GM21447 (cell line): ENCODE measurements around the gene GAK.

ENCODE experiments used
- ATAC-seq: cut with Tn5 transposase; IDR thresholded peaks from one replicate; pipeline ENCODE4 v1.9.1; 2021; ENCODE audit not compliant: unreplicated experiment

The GAK gene

DNA sequence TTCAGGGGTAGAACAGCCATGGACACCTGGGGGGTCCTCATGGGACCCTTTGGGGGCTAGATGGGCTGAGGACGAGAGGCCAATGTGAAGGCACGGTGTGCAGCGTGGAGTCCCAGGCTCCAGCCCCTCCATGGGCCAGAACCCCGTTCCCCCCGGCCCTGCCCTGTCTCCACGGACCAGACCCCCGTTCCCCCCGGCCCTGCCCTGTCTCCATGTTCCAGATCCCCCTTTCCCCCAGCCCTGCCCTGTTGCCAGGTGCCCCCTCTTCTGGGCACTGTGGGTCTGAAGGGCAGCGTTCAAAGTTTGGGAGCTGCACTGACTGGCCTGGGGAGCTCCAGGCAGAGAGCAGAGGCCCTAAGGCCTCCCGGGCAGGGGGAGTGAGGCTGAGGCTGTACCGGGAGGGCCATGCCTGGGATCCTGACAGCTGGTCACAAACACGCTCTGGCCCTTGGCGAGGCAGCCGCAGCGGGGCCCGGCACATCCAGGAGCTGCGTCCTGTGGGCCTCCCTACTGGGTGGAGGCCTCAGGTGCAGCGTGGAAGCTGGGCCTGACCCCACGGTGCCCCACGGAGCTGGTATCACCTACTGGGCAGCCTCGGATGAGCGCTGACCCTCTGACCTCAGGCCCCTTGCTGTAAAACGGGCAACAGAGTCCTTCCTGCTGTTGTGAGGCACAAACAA lies 32.4 kb upstream of the GAK start:
- ATAC-seq: no peak

DNA sequence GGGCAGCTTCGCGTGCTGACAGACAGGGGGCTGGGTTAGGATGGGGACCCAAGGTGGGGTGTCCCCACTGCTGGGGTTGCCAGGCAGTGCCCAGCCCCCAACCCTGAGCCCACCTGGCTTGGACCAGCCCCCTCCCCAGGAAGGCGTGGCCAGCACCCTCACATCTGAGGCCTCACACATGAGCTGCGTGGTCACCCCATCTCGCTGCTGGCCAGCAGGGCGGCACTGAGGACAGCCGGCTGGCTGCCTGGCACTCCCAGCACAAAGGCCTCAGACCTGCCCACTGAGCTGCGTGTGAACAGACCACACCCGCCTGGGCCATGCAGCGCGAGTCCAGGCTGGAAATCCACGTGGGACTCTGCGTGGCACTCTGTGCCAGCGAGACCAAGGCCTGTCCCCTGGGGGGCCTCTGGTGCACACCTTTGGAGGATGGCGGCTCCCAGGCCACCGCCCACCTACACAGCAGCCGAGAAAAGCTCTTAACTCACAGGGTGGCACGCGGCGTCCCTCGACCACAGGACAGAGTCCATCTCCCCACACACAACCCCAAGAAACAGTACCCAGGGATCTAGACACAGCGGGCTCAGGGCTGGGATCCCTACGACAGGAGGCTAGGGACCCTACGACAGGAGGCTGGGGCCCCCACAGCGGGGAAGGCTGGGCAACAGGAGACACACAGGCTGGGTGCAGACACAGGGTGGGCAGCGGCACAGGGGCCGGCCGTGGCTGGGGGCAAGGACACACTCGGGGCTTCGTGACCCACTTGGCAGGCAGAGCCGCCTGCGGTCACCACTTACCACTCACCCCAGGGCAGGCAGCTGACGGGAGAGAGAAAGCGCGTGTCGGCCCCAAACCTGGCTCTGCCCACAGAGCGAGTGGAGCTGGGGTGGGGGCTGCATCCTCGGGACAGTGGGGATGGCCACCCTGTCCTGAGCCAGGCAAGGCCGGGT lies 31.4 kb upstream of the GAK start:
- no peak for ATAC-seq

DNA sequence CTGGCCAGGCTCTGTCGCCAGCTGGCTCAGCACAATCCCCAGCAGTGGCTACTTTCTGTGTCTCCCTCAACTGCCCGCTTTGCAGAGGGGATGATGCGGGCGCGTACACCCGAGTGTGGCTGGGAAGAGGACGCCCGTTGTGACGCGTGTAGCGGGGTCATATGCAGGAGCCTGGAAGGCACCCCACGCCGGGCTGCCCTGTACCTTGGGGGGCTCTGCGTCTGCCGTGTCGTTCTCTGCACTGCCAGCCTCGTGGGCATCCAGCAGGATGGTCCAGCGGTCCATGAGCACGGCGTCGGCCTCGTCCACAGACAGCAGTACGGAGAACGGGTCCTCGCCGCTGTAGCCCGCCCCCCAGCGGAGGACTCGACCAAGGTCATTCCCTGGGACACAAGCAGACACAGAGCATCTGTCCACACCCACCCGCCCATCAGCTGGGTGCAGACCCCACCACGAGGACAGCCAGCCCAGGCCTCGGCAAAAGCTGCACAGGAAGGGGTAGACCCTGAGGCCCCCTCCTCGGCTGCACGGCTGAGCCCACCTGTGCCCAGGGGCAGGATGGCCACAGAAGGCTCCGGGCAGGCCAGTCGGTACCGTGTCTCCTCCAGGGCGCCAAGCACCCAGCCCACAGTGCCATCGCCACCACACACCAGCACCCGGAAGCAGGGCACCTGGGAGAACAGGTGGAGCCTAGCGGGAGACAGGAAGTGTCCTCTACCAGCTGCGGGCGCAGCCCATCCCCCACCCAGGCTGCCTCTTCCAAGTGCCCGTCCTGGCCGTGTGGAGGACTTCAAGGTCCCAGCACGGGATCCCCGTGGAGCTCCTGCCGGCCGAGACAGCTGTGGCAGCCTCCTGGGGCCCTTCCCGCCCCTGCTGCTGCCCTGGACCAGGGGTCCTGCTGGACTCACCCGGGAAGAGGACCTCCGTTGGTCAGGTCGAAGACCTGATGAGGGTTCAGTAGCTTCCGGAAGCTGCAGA lies 30.4 kb upstream of the GAK start:
- no peak for ATAC-seq

DNA sequence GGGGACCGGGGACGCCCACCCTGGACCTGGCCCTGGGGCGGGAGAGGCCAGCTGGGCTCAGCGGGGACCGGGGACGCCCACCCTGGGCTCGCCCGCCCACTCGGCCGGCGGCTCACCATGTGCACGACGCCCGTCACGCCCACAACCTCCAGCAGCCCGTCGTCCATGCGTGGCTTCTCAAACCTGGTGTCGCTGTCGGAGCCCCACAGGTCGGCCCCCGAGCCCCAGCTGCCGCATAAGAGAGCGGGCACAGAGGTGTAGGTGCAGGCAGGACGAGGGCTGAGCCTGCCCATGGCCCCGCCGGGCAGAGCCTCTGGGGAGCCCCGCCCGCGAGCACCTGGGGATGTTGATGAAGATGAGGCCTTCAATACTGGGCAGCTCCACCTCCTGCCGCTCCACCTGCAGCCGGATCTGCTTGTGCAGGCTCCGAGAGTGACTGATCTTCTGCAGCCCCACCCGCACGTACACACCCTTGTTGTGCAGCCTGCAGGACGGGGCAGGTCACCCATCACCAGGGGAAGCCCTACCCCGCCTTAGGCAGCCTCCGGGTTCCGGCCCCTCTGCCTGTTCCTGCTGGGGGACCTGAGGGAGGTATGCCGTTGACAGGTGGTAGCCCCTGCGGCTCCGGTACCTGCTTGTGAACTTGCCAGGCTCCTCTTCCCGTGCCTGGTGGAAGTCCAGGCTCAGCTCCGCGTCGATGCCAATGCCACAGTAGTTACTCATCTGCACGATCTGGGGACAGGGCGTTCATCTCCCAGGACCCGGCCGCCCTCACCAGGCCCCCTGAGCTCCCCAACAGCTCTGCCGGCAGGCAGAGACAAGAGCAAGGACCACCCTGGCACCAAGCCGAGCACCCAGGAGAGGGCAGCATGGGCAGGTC lies 29.5 kb upstream of the GAK start:
- ATAC-seq: no peak

DNA sequence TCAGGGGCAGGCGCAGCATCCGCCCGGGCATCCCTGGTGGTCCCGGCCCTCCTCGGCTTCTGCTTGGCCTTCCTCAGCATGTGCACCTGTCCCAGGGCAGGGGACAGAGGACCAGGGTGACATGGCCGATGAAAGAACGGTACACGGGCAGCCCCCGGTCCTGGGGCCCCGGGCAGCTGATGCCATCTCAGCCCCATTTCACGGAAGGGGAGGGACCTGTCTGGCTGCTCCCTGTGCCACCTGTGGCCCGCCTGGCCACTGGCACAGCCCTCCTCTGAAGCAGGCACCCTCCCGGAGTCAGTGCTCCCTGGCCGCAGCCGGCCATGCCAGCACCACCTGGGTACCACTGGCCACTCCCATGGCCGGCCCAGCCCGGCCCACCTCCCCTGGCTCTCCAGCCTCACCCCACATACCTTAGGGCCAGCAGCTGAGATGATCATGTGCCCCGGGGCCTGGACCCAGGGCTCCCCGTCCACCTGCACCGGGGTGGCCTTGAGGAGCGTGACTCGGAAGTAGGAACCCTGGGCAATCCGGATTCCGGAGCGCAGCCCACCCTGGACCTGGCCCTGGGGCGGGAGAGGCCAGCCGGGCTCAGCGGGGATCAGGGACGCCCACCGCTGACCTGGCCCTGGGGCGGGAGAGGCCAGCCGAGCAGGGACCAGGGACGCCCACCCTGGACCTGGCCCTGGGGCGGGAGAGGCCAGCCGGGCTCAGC lies 28.7 kb upstream of the GAK start:
- no peak for ATAC-seq

DNA sequence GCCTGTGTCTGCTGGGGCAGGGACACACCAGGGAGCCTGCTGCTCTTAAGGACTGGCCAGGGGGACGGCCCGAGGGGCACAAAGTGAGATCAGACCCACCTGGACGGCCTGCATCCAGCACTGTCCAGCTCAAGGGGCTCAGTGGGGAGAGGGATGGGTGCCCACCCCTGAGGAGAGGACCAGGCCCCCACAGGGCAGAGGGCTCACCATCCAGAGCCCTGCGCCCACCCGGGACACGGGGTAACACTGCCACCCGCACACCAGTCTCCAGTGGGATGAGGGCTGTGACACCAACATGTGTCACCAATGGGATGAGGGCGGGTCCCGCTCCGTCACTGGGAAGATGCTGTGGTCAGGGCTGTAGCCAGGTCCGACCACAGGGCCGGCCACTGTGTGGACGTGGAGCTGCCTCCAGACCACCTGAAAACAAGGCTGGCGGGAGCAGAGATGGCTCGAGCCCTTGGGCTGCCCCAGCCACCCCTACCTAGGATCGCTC lies 28.1 kb upstream of the GAK start:
- ATAC-seq: no peak

DNA sequence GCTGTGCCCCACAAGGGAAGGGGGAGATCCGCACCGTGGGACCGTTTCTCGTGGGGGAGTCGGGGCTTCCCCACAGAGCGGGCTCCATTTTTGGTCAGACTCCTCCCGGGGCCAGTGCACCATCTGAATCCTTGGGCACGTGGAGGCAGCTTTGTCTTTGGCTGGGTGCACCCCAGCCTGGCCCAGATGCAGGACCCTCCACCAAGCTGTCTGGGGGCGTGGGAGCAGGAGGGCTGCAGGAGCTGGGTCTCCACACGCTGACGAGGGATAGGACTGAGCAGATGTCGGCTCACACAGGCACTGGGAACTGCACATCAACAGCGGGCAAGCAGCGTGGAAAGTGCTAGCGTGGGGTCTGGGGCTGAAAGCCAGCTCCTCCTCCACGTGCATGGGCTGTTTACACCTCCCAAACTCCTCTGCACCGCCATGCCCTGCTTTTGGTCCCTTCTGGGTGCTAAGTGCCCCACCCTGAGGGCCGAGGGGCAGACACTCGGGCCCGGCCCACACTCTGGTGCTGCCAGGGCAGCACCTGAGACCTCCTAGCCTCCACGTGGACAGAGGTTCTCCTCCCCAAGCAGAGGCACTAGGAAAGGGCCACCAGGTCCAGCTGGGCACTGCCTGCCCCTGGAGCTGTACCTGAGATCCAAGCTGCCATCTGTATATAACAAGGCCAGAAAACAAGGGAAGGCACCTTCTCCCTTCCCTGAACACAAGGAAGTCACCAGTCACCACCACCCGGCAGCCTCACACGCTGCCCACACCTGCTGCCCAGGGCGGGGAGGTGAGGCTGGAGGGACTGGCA lies 27.4 kb upstream of the GAK start:
- no peak for ATAC-seq

DNA sequence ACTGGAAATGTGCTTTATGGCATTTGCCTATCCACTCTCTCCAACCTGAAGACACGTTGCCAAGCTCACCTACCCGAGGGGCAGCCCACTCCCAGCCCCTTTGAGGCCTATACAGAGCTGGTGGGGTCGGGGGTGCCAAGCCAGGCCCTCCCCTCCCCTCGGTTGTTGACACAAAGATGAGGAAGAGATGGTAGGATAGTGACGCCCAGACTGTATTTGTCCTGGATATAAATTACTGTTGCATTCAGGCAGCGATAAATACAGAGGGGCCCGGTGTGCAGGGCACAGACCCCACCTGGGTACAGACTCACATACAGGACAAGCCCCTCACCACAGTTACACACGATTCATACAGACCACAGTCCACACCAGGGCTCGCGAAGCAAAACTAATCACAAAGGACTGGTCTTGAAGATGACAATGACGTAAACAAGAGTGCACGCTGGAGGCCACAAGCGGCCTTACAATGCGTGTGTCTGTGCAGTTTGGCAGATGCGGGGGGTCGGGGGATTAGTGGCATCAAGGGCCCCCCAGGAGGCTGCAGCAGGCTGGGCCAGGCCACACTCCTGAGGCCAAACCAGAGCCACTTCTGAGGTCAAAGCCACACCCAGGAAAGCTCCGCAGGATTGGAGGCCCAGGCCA lies 26.7 kb upstream of the GAK start:
- ATAC-seq: no peak

DNA sequence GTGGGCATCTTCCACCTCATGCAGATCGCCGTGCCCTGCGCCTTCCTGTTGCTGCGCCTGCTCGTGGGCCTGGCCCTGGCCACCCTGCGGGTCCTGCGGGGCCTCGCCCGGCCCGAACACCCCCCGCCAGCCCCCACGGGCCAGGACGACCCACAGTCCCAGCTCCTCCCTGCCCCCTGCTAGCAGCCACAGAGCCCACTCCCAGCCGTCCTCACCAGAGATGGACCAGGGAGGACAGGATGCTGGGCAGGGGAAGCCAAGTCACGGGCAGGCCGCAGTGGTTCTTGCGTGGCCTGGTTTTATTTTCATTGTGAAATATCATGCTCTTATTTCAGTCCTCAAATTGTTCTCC lies 26.2 kb upstream of the GAK start:
- ATAC-seq: no peak

DNA sequence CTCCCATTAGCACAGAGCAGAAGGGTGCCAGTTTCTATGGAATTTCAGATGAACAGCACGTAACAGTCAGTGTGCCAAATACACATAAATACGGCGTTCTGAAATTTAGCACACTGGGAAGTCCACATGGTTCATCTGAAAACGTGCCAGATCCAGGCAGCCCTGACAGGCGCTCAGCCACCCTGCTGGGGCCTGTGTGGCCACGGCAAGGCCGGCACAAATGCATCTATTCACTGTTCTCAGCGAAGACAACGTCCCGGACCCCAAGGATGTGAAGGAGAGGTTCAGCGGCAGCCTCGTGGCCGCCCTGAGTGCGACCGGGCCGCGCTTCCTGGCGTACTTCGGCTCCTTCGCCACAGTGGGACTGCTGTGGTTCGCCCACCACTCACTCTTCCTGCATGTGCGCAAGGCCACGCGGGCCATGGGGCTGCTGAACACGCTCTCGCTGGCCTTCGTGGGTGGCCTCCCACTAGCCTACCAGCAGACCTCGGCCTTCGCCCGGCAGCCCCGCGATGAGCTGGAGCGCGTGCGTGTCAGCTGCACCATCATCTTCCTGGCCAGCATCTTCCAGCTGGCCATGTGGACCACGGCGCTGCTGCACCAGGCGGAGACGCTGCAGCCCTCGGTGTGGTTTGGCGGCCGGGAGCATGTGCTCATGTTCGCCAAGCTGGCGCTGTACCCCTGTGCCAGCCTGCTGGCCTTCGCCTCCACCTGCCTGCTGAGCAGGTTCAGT lies 25.6 kb upstream of the GAK start:
- no peak for ATAC-seq

DNA sequence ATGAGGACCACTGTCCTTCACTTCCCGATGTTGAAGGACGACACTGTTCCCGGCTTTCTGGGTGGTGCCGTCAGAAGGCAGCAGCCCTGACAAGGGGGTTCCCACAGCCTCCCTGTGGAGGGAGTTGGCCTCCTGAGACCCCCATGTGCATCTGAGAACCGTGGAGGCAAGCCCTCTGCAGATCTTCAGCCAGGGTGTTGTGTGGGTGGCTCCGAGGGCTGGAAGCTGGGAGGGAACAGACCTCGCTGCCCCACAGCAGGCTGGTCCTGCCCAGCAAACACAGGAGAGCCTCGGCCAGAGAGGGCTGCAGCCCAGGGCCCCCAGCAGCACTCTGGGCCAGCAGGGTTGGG lies 25.1 kb upstream of the GAK start:
- ATAC-seq: no peak

DNA sequence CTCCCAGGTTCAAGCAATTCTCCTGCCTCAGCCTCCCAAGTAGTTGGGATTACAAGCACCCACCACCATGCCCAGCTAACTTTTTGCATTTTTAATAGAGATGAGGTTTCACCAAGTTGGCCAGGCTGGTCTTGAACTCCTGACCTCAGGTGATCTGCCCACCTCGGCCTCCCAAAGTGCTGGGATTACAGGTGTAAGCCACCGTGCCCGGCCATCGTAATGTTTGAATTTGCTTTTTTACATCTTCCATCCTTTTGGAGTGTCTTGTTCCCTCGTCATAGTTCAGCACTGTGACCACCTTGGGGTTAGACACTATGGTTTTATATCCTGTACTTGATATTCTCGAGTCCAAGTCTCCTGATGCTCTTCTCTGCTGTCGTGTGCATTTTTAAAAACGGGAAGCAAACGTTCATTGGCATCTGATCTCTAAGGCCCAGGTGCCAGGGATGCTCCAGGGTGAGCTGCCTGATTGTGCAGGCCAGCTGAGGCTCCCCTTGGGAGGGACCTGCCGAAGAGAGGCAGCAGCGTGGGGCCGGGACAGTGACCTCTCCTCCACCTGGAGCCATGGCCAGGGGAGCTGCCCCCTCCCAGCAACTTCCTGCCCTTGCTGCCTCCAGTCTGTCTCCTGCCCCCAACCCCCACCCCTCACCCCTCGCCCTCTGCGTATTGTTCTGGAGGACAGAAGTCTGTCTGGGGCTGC lies 24.6 kb upstream of the GAK start:
- ATAC-seq: no peak

DNA sequence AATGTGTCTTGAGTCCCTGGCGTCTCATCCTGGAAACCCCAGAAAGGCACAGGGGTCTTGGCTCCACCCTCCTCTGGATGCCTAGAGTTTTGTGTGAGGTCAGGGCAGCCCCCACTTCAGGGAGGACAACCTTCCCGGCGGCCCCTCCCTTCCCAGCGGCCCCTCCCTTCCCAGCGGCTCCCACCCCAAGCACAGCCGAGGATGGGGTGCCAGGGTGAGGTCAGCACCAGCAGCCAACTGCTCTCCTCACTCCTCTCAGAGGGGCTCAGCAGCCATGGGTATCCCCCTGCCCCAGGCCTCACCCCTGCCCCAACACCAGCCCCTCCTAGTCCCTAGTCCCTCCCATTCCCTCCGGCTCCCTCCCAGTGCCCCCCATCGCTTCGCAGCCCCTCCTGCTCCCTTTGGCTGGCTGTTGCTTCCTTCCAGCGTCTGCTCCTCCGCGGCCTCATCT lies 23.8 kb upstream of the GAK start:
- ATAC-seq: no peak

DNA sequence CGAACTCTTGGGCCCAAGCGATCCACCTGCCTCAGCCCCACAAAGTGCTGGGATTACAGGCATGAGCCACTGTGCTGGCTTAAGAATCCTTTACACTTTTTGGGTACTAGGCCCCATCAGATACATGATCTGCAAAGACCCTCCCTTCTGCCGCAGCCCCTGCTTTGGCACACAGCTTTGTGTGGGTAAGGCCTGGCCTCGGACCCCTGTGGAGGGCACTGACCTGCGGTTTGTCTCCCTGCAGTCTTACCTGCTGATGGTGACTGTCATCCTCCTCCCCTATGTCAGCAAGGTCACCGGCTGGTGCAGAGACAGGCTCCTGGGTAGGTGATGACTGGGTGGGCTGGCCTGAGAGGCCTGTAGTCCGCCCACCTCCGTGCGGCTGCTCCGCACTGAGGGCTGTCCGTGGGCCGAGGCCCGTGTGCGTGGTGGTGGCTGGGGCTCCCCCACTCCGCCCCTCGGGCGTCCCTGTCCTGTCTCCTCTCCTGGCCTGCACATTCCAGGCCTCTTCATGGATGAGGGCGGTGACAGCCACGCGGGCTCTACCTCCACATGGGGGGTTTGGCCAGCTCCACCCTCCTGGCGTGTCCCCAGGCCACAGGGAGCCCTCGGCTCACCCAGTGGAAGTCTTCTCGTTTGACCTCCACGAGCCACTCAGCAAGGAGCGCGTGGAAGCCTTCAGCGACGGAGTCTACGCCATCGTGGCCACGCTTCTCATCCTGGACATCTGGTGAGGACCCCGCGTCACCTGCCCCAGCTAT lies 23.2 kb upstream of the GAK start:
- no peak for ATAC-seq

DNA sequence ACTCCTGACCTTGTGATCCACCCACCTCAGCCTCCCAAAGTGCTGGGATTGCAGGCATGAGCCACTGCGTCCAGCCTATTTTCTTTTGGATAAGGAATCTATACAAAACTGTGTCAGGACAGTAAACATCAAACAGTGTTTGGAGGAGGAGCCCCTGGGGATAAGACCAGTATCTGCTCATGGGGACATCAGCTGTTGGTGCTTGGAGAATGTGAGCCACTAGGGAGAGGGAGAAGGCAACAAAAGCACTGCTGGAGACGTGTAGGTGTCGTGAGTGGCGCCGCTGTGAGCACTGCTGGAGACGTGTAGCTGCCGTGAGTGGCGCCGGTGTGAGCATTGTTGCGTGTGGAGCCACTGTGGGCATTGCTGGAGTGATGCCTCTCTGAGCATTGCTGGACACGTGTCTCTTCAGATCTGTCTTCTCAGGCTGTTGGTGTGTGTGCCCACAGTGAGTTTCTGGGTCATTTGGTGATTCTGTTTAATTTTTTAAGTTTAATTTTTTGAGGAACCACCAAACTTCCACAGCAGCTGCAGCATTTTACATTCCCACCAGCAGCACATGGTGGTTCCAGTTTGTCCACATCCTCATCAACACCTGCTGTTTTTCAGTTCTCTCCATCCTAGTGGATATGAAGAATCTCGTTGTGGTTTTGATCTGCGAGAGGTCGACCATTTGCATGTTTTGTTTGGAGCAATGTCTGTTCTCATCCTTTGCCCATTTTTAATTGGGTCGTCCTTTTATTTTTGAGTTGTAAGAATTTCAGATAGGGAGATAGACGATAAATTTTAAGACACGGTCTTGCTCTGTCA lies 22.3 kb upstream of the GAK start:
- ATAC-seq: no peak

DNA sequence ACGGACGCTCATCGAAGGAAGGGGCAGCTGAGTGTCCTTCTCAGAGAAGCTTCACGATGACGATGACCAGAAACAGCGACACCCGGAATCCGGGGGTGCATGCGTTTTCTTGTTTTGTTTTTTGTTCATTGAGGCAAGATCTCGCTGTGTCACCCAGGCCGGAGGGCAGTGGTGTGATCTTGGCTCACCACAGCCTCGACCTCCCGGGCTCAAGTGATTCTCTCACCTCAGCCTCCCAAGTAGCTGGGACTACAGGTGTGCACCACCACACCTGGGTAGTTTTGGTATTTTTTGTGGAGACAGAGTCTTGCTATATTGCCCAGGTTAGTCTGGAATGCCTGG lies 21.4 kb upstream of the GAK start:
- ATAC-seq: no peak
